ENCODE measurements around the gene CCDC149. TPM values are rescaled to one million over a fixed set of nuclear protein-coding genes. Genes with fewer than 3 reads are reported as not detected.

CCDC149 gene
- total RNA-seq, 1 donor from 2014 or later = 21.5 TPM

- Mint-ChIP-seq H3K9me3 (ENCODE audit: low read depth) (no peaks in the 10 kb centered on the region), H3K27ac (ENCODE audit: unreplicated experiment) (peak overlapping the region; percentile 81), H3K27me3 (ENCODE audit: low read depth) (no peaks in the 10 kb centered on the region), H3K4me1 (ENCODE audit: low read depth) (peaks cover 53% of the 10 kb centered on the region), H3K36me3 (ENCODE audit: low read depth) (no peaks in the 10 kb centered on the region), H3K4me3 (ENCODE audit: unreplicated experiment) (no peak overlapping the region)
- DNase-seq (ENCODE audit: low spot score) = no peak
- no peak for TF ChIP-seq CTCF (IDR thresholded peaks at IDR 0.05)
Observed at GRCh38 chr4:24856586-24856985, 56.3 kb downstream of the CCDC149 start.

- Mint-ChIP-seq H3K4me3 (ENCODE audit: unreplicated experiment) (no peak overlapping the region), H3K9me3 (ENCODE audit: low read depth) (no peaks in the 10 kb centered on the region), H3K36me3 (ENCODE audit: low read depth) (no peaks in the 10 kb centered on the region), H3K27ac (ENCODE audit: unreplicated experiment) (peak overlapping the region; percentile 33), H3K27me3 (ENCODE audit: low read depth) (no peaks in the 10 kb centered on the region), H3K4me1 (ENCODE audit: low read depth) (peaks cover 61% of the 10 kb centered on the region)
- no peak for DNase-seq (ENCODE audit: low spot score)
- TF ChIP-seq CTCF (IDR thresholded peaks at IDR 0.05) = no peak
Observed at GRCh38 chr4:24855741-24856140, 57.1 kb downstream of the CCDC149 start.

- Mint-ChIP-seq H3K9me3 (ENCODE audit: low read depth) (no peaks in the 10 kb centered on the region), H3K36me3 (ENCODE audit: low read depth) (no peaks in the 10 kb centered on the region), H3K4me1 (ENCODE audit: low read depth) (peaks cover 58% of the 10 kb centered on the region), H3K27me3 (ENCODE audit: low read depth) (no peaks in the 10 kb centered on the region), H3K4me3 (ENCODE audit: unreplicated experiment) (no peak overlapping the region), H3K27ac (ENCODE audit: unreplicated experiment) (no peak overlapping the region)
- TF ChIP-seq CTCF (IDR thresholded peaks at IDR 0.05) = no peak
- no peak for DNase-seq (ENCODE audit: low spot score)
Observed at GRCh38 chr4:24853142-24853541, 59.7 kb downstream of the CCDC149 start.

- no peaks in the 10 kb centered on the region for H3K36me3 Mint-ChIP-seq (ENCODE audit: low read depth)
- DNase-seq (ENCODE audit: low spot score) = no peak
- no peaks in the 10 kb centered on the region for H3K9me3 Mint-ChIP-seq (ENCODE audit: low read depth)
- peaks cover 34% of the 10 kb centered on the region for H3K4me1 Mint-ChIP-seq (ENCODE audit: low read depth)
- no peaks in the 10 kb centered on the region for H3K27me3 Mint-ChIP-seq (ENCODE audit: low read depth)
- H3K27ac Mint-ChIP-seq (ENCODE audit: unreplicated experiment) = peak overlapping the region; percentile 90
- peak overlapping the region; percentile 25 for H3K4me3 Mint-ChIP-seq (ENCODE audit: unreplicated experiment)
- TF ChIP-seq CTCF (IDR thresholded peaks at IDR 0.05) = no peak
Observed at GRCh38 chr4:24850674-24851073, 62.2 kb downstream of the CCDC149 start.

GRCh38 chr4:24849756-24850155 is 63.1 kb downstream of the CCDC149 start:
- H3K27me3 Mint-ChIP-seq (ENCODE audit: low read depth) = no peaks in the 10 kb centered on the region
- H3K9me3 Mint-ChIP-seq (ENCODE audit: low read depth) = no peaks in the 10 kb centered on the region
- H3K4me3 Mint-ChIP-seq (ENCODE audit: unreplicated experiment) = no peak overlapping the region
- H3K4me1 Mint-ChIP-seq (ENCODE audit: low read depth) = peaks cover 32% of the 10 kb centered on the region
- no peaks in the 10 kb centered on the region for H3K36me3 Mint-ChIP-seq (ENCODE audit: low read depth)
- DNase-seq (ENCODE audit: low spot score) = no peak
- no peak overlapping the region for H3K27ac Mint-ChIP-seq (ENCODE audit: unreplicated experiment)
- no peak for TF ChIP-seq CTCF (IDR thresholded peaks at IDR 0.05)
